ENCODE data around the gene CAPN14.

GRCh38 chr2:31263636-31264190 is 46.4 kb upstream of the CAPN14 start:
- TF ChIP-seq CTCF (IDR thresholded peaks at IDR 0.05) (no peak), ZFX (IDR thresholded peaks at IDR 0.05; ENCODE audit: borderline replicate concordance) (no peak)

Data from 22Rv1 (cell line).